Karpas-422 (cell line): ENCODE measurements around the gene FAM209B. TPM values are rescaled to one million over a fixed set of nuclear protein-coding genes. Genes with fewer than 3 reads are reported as not detected.

Experiments
- DNase-seq: peaks from one replicate; pipeline ENCODE4 v3.0.0-alpha.2; 2015
- H2AFZ ChIP-seq: fragments of 200-600 bp; sonication (generic); 2 replicates; pipeline ENCODE4 v1.6.1; 2014; ENCODE audit warnings: antibody characterized with exemption, low read length, mixed read lengths
- H3K27ac ChIP-seq: fragments of 200-600 bp; sonication (generic); 2 replicates; pipeline ENCODE4 v1.5.1; 2014; ENCODE audit warnings: mild to moderate bottlenecking, low read length, moderate library complexity
- H3K27me3 ChIP-seq: fragments of 200-600 bp; sonication (generic); 2 replicates; pipeline ENCODE4 v1.6.1; 2014; ENCODE audit warnings: low read length, mixed read lengths
- H3K36me3 ChIP-seq: fragments of 200-600 bp; sonication (generic); 2 replicates; pipeline ENCODE4 v1.6.1; 2014; ENCODE audit warnings: low read length, mixed read lengths; ENCODE audit not compliant: insufficient read depth
- H3K4me1 ChIP-seq: fragments of 200-600 bp; sonication (generic); 2 replicates; pipeline ENCODE4 v1.6.1; 2014; ENCODE audit warnings: mild to moderate bottlenecking, low read length, mixed read lengths
- H3K4me2 ChIP-seq: fragments of 200-600 bp; sonication (generic); 2 replicates; pipeline ENCODE4 v1.6.1; 2014; ENCODE audit warnings: low read length, low read depth, mild to moderate bottlenecking; ENCODE audit not compliant: poor library complexity, severe bottlenecking
- H3K4me3 ChIP-seq: fragments of 200-600 bp; sonication (generic); 2 replicates; pipeline ENCODE4 v1.5.1; 2014; ENCODE audit warnings: mild to moderate bottlenecking, antibody characterized with exemption, low read length, mixed read lengths
- H3K79me2 ChIP-seq: fragments of 200-600 bp; sonication (generic); 2 replicates; pipeline ENCODE4 v1.6.1; 2014; ENCODE audit warnings: mild to moderate bottlenecking, low read length, mixed read lengths
- H3K9ac ChIP-seq: fragments of 200-600 bp; sonication (generic); 2 replicates; pipeline ENCODE4 v1.6.0; 2014; ENCODE audit warnings: low read length
- H3K9me2 ChIP-seq: fragments of 200-600 bp; sonication (generic), shearing (Covaris generic); replicated peaks from 2 replicates; pipeline ENCODE4 v1.6.0; 2014; ENCODE audit warnings: mild to moderate bottlenecking, low read length, moderate library complexity; ENCODE audit not compliant: insufficient read depth
- H3K9me3 ChIP-seq: fragments of 300-700, 200-600 bp; sonication (generic); 2 replicates; pipeline ENCODE4 v1.6.1; 2014; ENCODE audit warnings: low read length, mixed read lengths
- H4K20me1 ChIP-seq: fragments of 200-600 bp; sonication (generic); 2 replicates; pipeline ENCODE4 v1.6.1; 2014; ENCODE audit warnings: mild to moderate bottlenecking, antibody characterized with exemption, low read length, low read depth; ENCODE audit not compliant: insufficient read depth
- total RNA-seq: library from RNA; depleted of rRNA; stranded (reverse); fragments of >200 nt; shearing (Covaris generic); gene quantifications from 2 replicates; pipeline ENCODE4 v1.2.3, GENCODE V29; 2014; ENCODE audit warnings: low replicate concordance; rRNA removed

Gene FAM209B
- total RNA-seq, 1 experiment from 2014 or later = 0.60 TPM

DNA sequence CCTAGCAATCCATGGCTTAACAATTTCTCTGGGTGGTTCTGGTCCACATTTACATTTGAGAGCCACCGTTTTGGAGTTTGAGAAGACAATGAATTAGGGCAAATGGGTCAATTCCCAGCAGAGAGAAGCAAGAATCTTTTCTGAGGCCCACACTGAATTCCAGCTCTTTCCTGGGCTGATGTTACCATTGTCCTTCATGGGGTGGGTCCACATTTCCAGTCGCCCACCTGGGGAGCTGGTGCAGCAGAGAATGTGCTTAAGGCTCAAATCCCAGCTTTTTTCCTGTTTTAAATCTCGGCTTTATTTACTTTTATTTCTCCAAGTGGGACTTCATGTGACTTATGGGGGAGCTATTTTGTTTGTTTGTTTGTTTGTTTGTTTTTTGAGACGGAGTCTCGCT, 51.9 kb downstream of the FAM209B start:
- H3K4me1 ChIP-seq = no peaks in the 10 kb centered on the region

More for the DNA sequence above, 51.9 kb downstream of the FAM209B start:
- Histone ChIP-seq H3K79me2 (no peaks in the 10 kb centered on the region), H3K9ac (no peak overlapping the region), H3K4me3 (no peak overlapping the region), H3K9me2 (no peaks in the 10 kb centered on the region), H4K20me1 (no peaks in the 10 kb centered on the region), H2AFZ (no peak overlapping the region), H3K27me3 (no peaks in the 10 kb centered on the region), H3K4me2 (no peak overlapping the region), H3K9me3 (no peaks in the 10 kb centered on the region), H3K36me3 (no peaks in the 10 kb centered on the region), H3K27ac (no peak overlapping the region)
- no peak for DNase-seq

Other genes with a start within 250 kb of the FAM209B start
- gene FAM210B, start 174.3 kb upstream of the FAM209B start, total RNA-seq = not detected in 2 replicates
- gene AURKA, start 141.0 kb upstream of the FAM209B start, total RNA-seq = 46.8 and 53.8 TPM in 2 replicates
- gene CSTF1, start 140.6 kb upstream of the FAM209B start, total RNA-seq = 41.5 and 75.2 TPM in 2 replicates
- not detected in 2 replicates for gene CASS4, start 121.0 kb upstream of the FAM209B start, total RNA-seq
- 43.3 and 46.0 TPM in 2 replicates for gene RTF2, start 64.6 kb upstream of the FAM209B start, total RNA-seq
- gene FAM209A, start 8.5 kb upstream of the FAM209B start, total RNA-seq = 0.25 TPM in 1 of 2 replicates, not detected in the other
- gene TFAP2C, start 96.1 kb downstream of the FAM209B start, total RNA-seq = not detected in 2 replicates